H1 (cell line): Measurements from ENCODE around the gene KMT5C. TPM values are rescaled to one million over a fixed set of nuclear protein-coding genes. Genes with fewer than 3 reads are reported as not detected.

Source experiments
- CTCF ChIA-PET: fragments of 300-600 bp; sonication (Branson Sonifier 250); formaldehyde crosslinking; loops from one replicate; lab custom pipeline; 2021; ENCODE audit not compliant: partially characterized antibody; lab: Charles Lee
- POLR2A ChIA-PET: fragments of 300-600 bp; sonication (Branson Sonifier 250); formaldehyde crosslinking; loops from one replicate; lab custom pipeline; 2021; ENCODE audit warnings: inconsistent platforms; ENCODE audit not compliant: partially characterized antibody; lab: Charles Lee
- DNase-seq, 2 experiments: peaks; one replicate each; pipeline versions ENCODE4 v3.0.0 to v3.0.0-alpha.2; 2010 to 2022; ENCODE audit warnings: low spot score in 2 of 2, low read depth in 1 of 2, mixed read lengths in 1 of 2
- FAIRE-seq: peaks from 2 replicates; lab custom pipeline; 2011; peaks lifted over from hg19 to GRCh38; lab: Jason Lieb, UNC
- H2AFZ ChIP-seq: 2 replicates; pipeline ENCODE4 v1.8.1; 2012; ENCODE audit warnings: low read length, inconsistent platforms
- H2AK5ac ChIP-seq: 2 replicates; pipeline ENCODE4 v1.6.1; 2013; ENCODE audit warnings: low read depth, low read length
- H2BK120ac ChIP-seq: replicated peaks from 2 replicates; pipeline ENCODE3; 2013; ENCODE audit warnings: low read depth, low read length, inconsistent platforms
- H2BK12ac ChIP-seq: 2 replicates; pipeline ENCODE4 v1.6.1; 2013; ENCODE audit warnings: low read depth, low read length
- H2BK15ac ChIP-seq: 2 replicates; pipeline ENCODE4 v1.6.1; 2013; ENCODE audit warnings: low read length
- H2BK20ac ChIP-seq: 2 replicates; pipeline ENCODE4 v1.6.1; 2013; ENCODE audit warnings: low read length
- H2BK5ac ChIP-seq: 2 replicates; pipeline ENCODE4 v1.6.1; 2013; ENCODE audit warnings: low read depth, low read length
- H3K14ac ChIP-seq: 2 replicates; pipeline ENCODE4 v1.6.1; 2013; ENCODE audit warnings: inconsistent platforms; ENCODE audit not compliant: insufficient read length
- H3K18ac ChIP-seq: 2 replicates; pipeline ENCODE4 v1.6.1; 2013; ENCODE audit warnings: low read length; ENCODE audit errors: extremely low read depth
- H3K23ac ChIP-seq: 2 replicates; pipeline ENCODE4 v1.6.1; 2013; ENCODE audit warnings: inconsistent platforms; ENCODE audit not compliant: insufficient read length
- H3K23me2 ChIP-seq: 2 replicates; pipeline ENCODE4 v1.6.1; 2013; ENCODE audit warnings: low read depth, low read length
- H3K27ac ChIP-seq: 2 replicates; pipeline ENCODE4 v1.6.1; 2011; ENCODE audit warnings: low read depth, low read length, inconsistent platforms
- H3K27me3 ChIP-seq, 4 experiments: replicated peaks in 1 of 4; 1 replicate in 1 of 4; 2 replicates in 3 of 4; pipeline versions ENCODE4 v1.6.1 to v1.8.1; 2011 to 2013; ENCODE audit warnings: low read length in 3 of 4, mild to moderate bottlenecking in 3 of 4, inconsistent platforms in 2 of 4, mixed read lengths in 2 of 4, moderate library complexity in 1 of 4; ENCODE audit not compliant: control insufficient read depth in 3 of 4, insufficient read depth in 3 of 4; ENCODE audit errors: extremely low read depth in 1 of 4
- H3K36me3 ChIP-seq, 4 experiments: 2 replicates each; pipeline versions ENCODE4 v1.6.1 to v1.8.1; 2011 to 2013; ENCODE audit warnings: mild to moderate bottlenecking in 4 of 4, low read length in 3 of 4, moderate library complexity in 2 of 4, control low read depth in 1 of 4, inconsistent platforms in 1 of 4; ENCODE audit not compliant: insufficient read depth in 4 of 4, control insufficient read depth in 2 of 4
- H3K4ac ChIP-seq: replicated peaks from 2 replicates; pipeline ENCODE3; 2013; ENCODE audit warnings: low read length, low read depth, mixed read lengths, inconsistent platforms; ENCODE audit not compliant: insufficient read length
- H3K4me1 ChIP-seq, 4 experiments: replicated peaks in 1 of 4; 1 replicate in 1 of 4; 2 replicates in 3 of 4; pipeline versions ENCODE4 v1.6.1 to v1.8.1; 2011 to 2013; ENCODE audit warnings: low read length in 3 of 4, inconsistent platforms in 2 of 4, mixed read lengths in 1 of 4; ENCODE audit not compliant: insufficient read depth in 4 of 4, control insufficient read depth in 3 of 4
- H3K4me2 ChIP-seq, 2 experiments: 2 replicates each; pipeline versions ENCODE4 v1.6.1 to v1.8.1; 2011 to 2013; ENCODE audit warnings: low read depth in 2 of 2, low read length in 2 of 2, control low read depth in 1 of 2, inconsistent platforms in 1 of 2, mild to moderate bottlenecking in 1 of 2; ENCODE audit not compliant: insufficient read depth in 1 of 2
- H3K4me3 ChIP-seq, 4 experiments: fragments of 200-600, 300-600 bp in 1 of 4; sonication (generic), shearing (Covaris generic), sonication (Bioruptor Twin) in 1 of 4; 2 replicates each; pipeline versions ENCODE4 v1.5.1 to v1.8.1; 2011 to 2016; ENCODE audit warnings: low read length in 4 of 4, low read depth in 3 of 4, control low read depth in 2 of 4, inconsistent platforms in 2 of 4, mild to moderate bottlenecking in 2 of 4, mixed read lengths in 1 of 4, moderate library complexity in 1 of 4; ENCODE audit not compliant: insufficient read depth in 2 of 4; ENCODE audit errors: extremely low read depth in 1 of 4
- H3K56ac ChIP-seq: replicated peaks from 2 replicates; pipeline ENCODE3; 2013; ENCODE audit warnings: low read depth, mild to moderate bottlenecking, mixed read lengths, low read length, inconsistent platforms; ENCODE audit not compliant: insufficient read length
- H3K79me1 ChIP-seq: 2 replicates; pipeline ENCODE4 v1.6.1; 2013; ENCODE audit warnings: low read depth, low read length, control low read depth
- H3K79me2 ChIP-seq, 2 experiments: 2 replicates each; pipeline versions ENCODE4 v1.6.1 to v1.8.1; 2012 to 2013; ENCODE audit warnings: low read length in 2 of 2, mild to moderate bottlenecking in 2 of 2, inconsistent platforms in 1 of 2; ENCODE audit not compliant: insufficient read depth in 2 of 2, control insufficient read depth in 1 of 2
- H3K9ac ChIP-seq, 4 experiments: replicated peaks in 1 of 4; 1 replicate in 1 of 4; 2 replicates in 3 of 4; pipeline versions ENCODE4 v1.6.1 to v1.8.1; 2011 to 2013; ENCODE audit warnings: low read depth in 3 of 4, low read length in 3 of 4, control low read depth in 2 of 4, mild to moderate bottlenecking in 2 of 4, moderate library complexity in 2 of 4, inconsistent platforms in 1 of 4; ENCODE audit errors: extremely low read depth in 1 of 4
- H3K9me3 ChIP-seq, 2 experiments: 2 replicates each; pipeline versions ENCODE4 v1.6.1 to v1.8.1; 2012 to 2013; ENCODE audit warnings: mild to moderate bottlenecking in 2 of 2, moderate library complexity in 2 of 2, control low read depth in 1 of 2, inconsistent platforms in 1 of 2, low read depth in 1 of 2, low read length in 1 of 2, mixed read lengths in 1 of 2; ENCODE audit not compliant: insufficient read depth in 2 of 2
- H4K20me1 ChIP-seq, 2 experiments: replicated peaks in 1 of 2; 2 replicates each; pipeline versions ENCODE3 to v1.8.1; 2011 to 2013; ENCODE audit warnings: inconsistent platforms in 2 of 2, low read length in 2 of 2, mild to moderate bottlenecking in 1 of 2; ENCODE audit not compliant: insufficient read depth in 2 of 2, control insufficient read depth in 1 of 2
- H4K5ac ChIP-seq: 2 replicates; pipeline ENCODE4 v1.6.1; 2013; ENCODE audit warnings: low read length, low read depth, mixed read lengths, inconsistent platforms; ENCODE audit not compliant: insufficient read length
- H4K8ac ChIP-seq: 2 replicates; pipeline ENCODE4 v1.8.0; 2013; ENCODE audit warnings: mild to moderate bottlenecking, moderate library complexity, low read length, inconsistent platforms; ENCODE audit not compliant: insufficient read depth; ENCODE audit errors: extremely low read depth
- H4K91ac ChIP-seq: replicated peaks from 2 replicates; pipeline ENCODE3; 2013; ENCODE audit warnings: low read length, mixed read lengths, inconsistent platforms; ENCODE audit not compliant: insufficient read length
- CHD1 ChIP-seq: IDR thresholded peaks from 2 replicates; pipeline ENCODE4 v1.6.1; 2012; ENCODE audit warnings: low read depth, low read length, improper control_type of control experiment
- KDM4A ChIP-seq: IDR thresholded peaks from one replicate; pipeline ENCODE4 v1.7.1; 2012; ENCODE audit warnings: low read depth, mild to moderate bottlenecking, moderate library complexity, low read length, inconsistent platforms; ENCODE audit not compliant: severe bottlenecking
- NANOG ChIP-seq: IDR thresholded peaks from 2 replicates; pipeline ENCODE4 v1.6.1; 2011; ENCODE audit warnings: low read length, low read depth, mild to moderate bottlenecking, inconsistent platforms; ENCODE audit not compliant: insufficient read depth, poor library complexity, severe bottlenecking
- TBP ChIP-seq: IDR thresholded peaks from 2 replicates; pipeline ENCODE4 v1.6.1; 2011; ENCODE audit warnings: low read depth, low read length, improper control_type of control experiment
- WGBS, 2 experiments: shearing (Covaris generic) in 1 of 2; methylation state at CpG; one replicate each; pipeline versions ENCODE4 v1.1.6 to v1.1.7; 2013 to 2015; ENCODE audit warnings: low lambda C conversion rate in 2 of 2, mixed read lengths in 2 of 2, inconsistent platforms in 1 of 2, low coverage in 1 of 2, missing lambda C conversion rate in 1 of 2; ENCODE audit not compliant: insufficient replicate concordance in 2 of 2, insufficient coverage in 1 of 2, insufficient read length in 1 of 2; ENCODE audit errors: extremely low coverage in 1 of 2, missing lambda C conversion rate in 1 of 2; 5-methylcytosine and 5-hydroxymethylcytosine counted together
- polyA plus RNA-seq, 7 experiments: library from polyadenylated mRNA; depleted of rRNA in 3 of 7; stranded (reverse) in 5 of 7; unstranded in 2 of 7; fragments of >200 nt in 5 of 7; fragments of 200-250 nt in 2 of 7; gene quantifications; 1 replicate in 5 of 7; 2 replicates in 1 of 7; 4 replicates in 1 of 7; pipeline versions ENCODE4 v1.2.1 to v1.2.3, GENCODE V29; 2011 to 2013; ENCODE audit warnings: missing spikeins in 2 of 7, mixed read lengths in 2 of 7
- total RNA-seq: library from RNA; stranded (reverse); fragmentation: NEBNext Ultra II Directional; extraction: Animal tissue kit (Norgen Biotek cat#: 25700); gene quantifications from 2 replicates; pipeline ENCODE4 v1.2.1, GENCODE V29; 2021

The KMT5C gene
- total and polyA plus RNA-seq, 2 of the 8 experiments (the other 6 are each of a cell fraction or from before 2014, with no cell fraction given), result 24.9 to 31.5 TPM

- Histone ChIP-seq H2AFZ (no peak overlapping the region), H3K4me1 (peaks cover 0 to 9% (median 7%) of the 10 kb centered on the region in 4 experiments; a peak in 6 of 7 replicates), H4K91ac (no peak overlapping the region), H3K79me1 (no peaks in the 10 kb centered on the region), H3K4ac (no peak overlapping the region), H3K9ac (no peak overlapping the region), H3K56ac (no peak overlapping the region), H2BK12ac (0 out of 2 replicates have a peak overlapping the region, but pooled peaks have one; percentile 17), H4K20me1 (peaks cover 0 to 1% of the 10 kb centered on the region in 2 experiments), H3K23me2 (peaks cover 3% of the 10 kb centered on the region; the same call in 1 of the 2 replicates), H3K14ac (no peak overlapping the region), H4K8ac (peak overlapping the region; percentile 21; the same call in 1 of the 2 replicates), H3K79me2 (no peaks in the 10 kb centered on the region), H3K4me2 (no peak overlapping the region), H3K9me3 (no peaks in the 10 kb centered on the region), H3K4me3 (no peak overlapping the region), H2AK5ac (no peak overlapping the region), H3K27me3 (peaks cover 2 to 30% (median 25%) of the 10 kb centered on the region in 4 experiments), H3K23ac (no peak overlapping the region), H4K5ac (no peak overlapping the region), H3K18ac (no peak overlapping the region), H2BK20ac (peak overlapping the region; percentile 32; the same call in 1 of the 2 replicates), H2BK5ac (no peak overlapping the region), H3K27ac (no peak overlapping the region), H3K36me3 (no peaks in the 10 kb centered on the region), H2BK15ac (peak overlapping the region; percentile 61; the same call in 1 of the 2 replicates), H2BK120ac (no peak overlapping the region)
- TF ChIP-seq NANOG (no peak), TBP (no peak), CHD1 (no peak), KDM4A (no peak)
- POLR2A ChIA-PET, result interaction anchor here (0.6 to 6.1 kb wide), 14 partner anchors 9 to 288 kb away, joined by 3 to 30 read pairs (median 3); partner anchors contain the start of genes CCDC106, DNAAF3, TMEM238 and UBE2S
- WGBS, 2 experiments, result 92% methylated on average over 27 of the region's 32 CpGs; no CpG with 5 or more reads in 1 of the 2 experiments
- no peak for DNase-seq
- CTCF ChIA-PET, result interaction anchor here (0.6 to 2.0 kb wide), 10 partner anchors 10 to 114 kb away, joined by 3 to 5 read pairs (median 4); partner anchors contain the start of gene TMEM238
- FAIRE-seq, result no peak
These were observed 19.6 kb downstream of the KMT5C start for GRCh38 chr19:55358943-55359908.
